Measurements from ENCODE around the gene NPAS3.

Gene NPAS3

GRCh38 chr14:33433396-33433795 lies 494.7 kb downstream of the NPAS3 start:
- no peaks in the 10 kb centered on the region for H3K9me3 Mint-ChIP-seq
- no peaks in the 10 kb centered on the region for H3K36me3 Mint-ChIP-seq (ENCODE audit: low read depth)
- no peak overlapping the region for H3K4me3 Mint-ChIP-seq
- H3K4me1 Mint-ChIP-seq, result peaks cover 6% of the 10 kb centered on the region
- H3K27me3 Mint-ChIP-seq (ENCODE audit: low read depth), result no peaks in the 10 kb centered on the region
- no peak overlapping the region for H3K27ac Mint-ChIP-seq
- TF ChIP-seq CTCF (IDR thresholded peaks at IDR 0.05; ENCODE audit: unreplicated experiment in 3 of 3), result no peak

- Mint-ChIP-seq H3K4me3 (no peak overlapping the region), H3K4me1 (no peaks in the 10 kb centered on the region), H3K27ac (no peak overlapping the region), H3K36me3 (ENCODE audit: low read depth) (no peaks in the 10 kb centered on the region), H3K9me3 (no peaks in the 10 kb centered on the region), H3K27me3 (ENCODE audit: low read depth) (no peaks in the 10 kb centered on the region)
- no peak for TF ChIP-seq CTCF (IDR thresholded peaks at IDR 0.05; ENCODE audit: unreplicated experiment in 3 of 3)
These were observed 497.4 kb downstream of the NPAS3 start for GRCh38 chr14:33435911-33436689.

- Mint-ChIP-seq H3K36me3 (ENCODE audit: low read depth) (no peaks in the 10 kb centered on the region), H3K4me3 (no peak overlapping the region), H3K9me3 (peaks cover 2% of the 10 kb centered on the region), H3K27me3 (ENCODE audit: low read depth) (no peaks in the 10 kb centered on the region), H3K27ac (no peak overlapping the region), H3K4me1 (no peaks in the 10 kb centered on the region)
- TF ChIP-seq CTCF (IDR thresholded peaks at IDR 0.05; ENCODE audit: unreplicated experiment in 3 of 3), result no peak
These were observed 503.0 kb downstream of the NPAS3 start for GRCh38 chr14:33441633-33442032.

GRCh38 chr14:33444136-33444535 lies 505.5 kb downstream of the NPAS3 start:
- H3K36me3 Mint-ChIP-seq (ENCODE audit: low read depth), result no peaks in the 10 kb centered on the region
- H3K27me3 Mint-ChIP-seq (ENCODE audit: low read depth), result no peaks in the 10 kb centered on the region
- no peak overlapping the region for H3K4me3 Mint-ChIP-seq
- H3K9me3 Mint-ChIP-seq, result peaks cover 2% of the 10 kb centered on the region
- no peaks in the 10 kb centered on the region for H3K4me1 Mint-ChIP-seq
- no peak for TF ChIP-seq CTCF (IDR thresholded peaks at IDR 0.05; ENCODE audit: unreplicated experiment in 3 of 3)
- no peak overlapping the region for H3K27ac Mint-ChIP-seq

GRCh38 chr14:33449268-33449667 lies 510.6 kb downstream of the NPAS3 start:
- Mint-ChIP-seq H3K4me3 (no peak overlapping the region), H3K36me3 (ENCODE audit: low read depth) (no peaks in the 10 kb centered on the region), H3K27me3 (ENCODE audit: low read depth) (peaks cover 3% of the 10 kb centered on the region), H3K4me1 (peaks cover 5% of the 10 kb centered on the region), H3K9me3 (peaks cover 2% of the 10 kb centered on the region), H3K27ac (no peak overlapping the region)
- no peak for TF ChIP-seq CTCF (IDR thresholded peaks at IDR 0.05; ENCODE audit: unreplicated experiment in 3 of 3)

All from nephron (organoid).